GM10266 (cell line): Measurements from ENCODE around the gene NDUFA5.

Experiments
- DNase-seq: peaks from one replicate; pipeline ENCODE4 v3.0.0; 2012; ENCODE audit errors: extremely low spot score
- CTCF ChIP-seq: IDR thresholded peaks from 2 replicates; pipeline ENCODE4 v1.5.1; 2012; ENCODE audit warnings: mild to moderate bottlenecking, low read depth; ENCODE audit not compliant: control insufficient read depth, insufficient read depth; ENCODE audit errors: missing control alignments

Gene NDUFA5

GRCh38 chr7:123500878-123501489 lies 56.6 kb downstream of the NDUFA5 start:
- TF ChIP-seq CTCF, result no peak
- DNase-seq, result no peak

- DNase-seq, result no peak
- TF ChIP-seq CTCF, result no peak
These were observed 58.2 kb downstream of the NDUFA5 start for GRCh38 chr7:123499211-123499970.

GRCh38 chr7:123498601-123499000 lies 59.0 kb downstream of the NDUFA5 start:
- no peak for DNase-seq
- no peak for TF ChIP-seq CTCF

- no peak for TF ChIP-seq CTCF
- no peak for DNase-seq
These were observed 59.6 kb downstream of the NDUFA5 start for GRCh38 chr7:123498031-123498430.

- TF ChIP-seq CTCF, result peak; percentile 62
- DNase-seq, result peak; percentile 23
These were observed 63.3 kb downstream of the NDUFA5 start for GRCh38 chr7:123494193-123494796.

GRCh38 chr7:123492485-123492884 lies 65.1 kb downstream of the NDUFA5 start:
- TF ChIP-seq CTCF, result no peak
- DNase-seq, result no peak
